Duodenal mucosa (tissue), 2 donors: Measurements from ENCODE around the gene F2RL3.

Experiments
- H3K27ac ChIP-seq: one replicate; pipeline ENCODE4 v1.7.0; 2013; ENCODE audit warnings: low read depth, low read length
- H3K27me3 ChIP-seq, 2 donors: one replicate each; pipeline ENCODE4 v1.7.0; 2013; ENCODE audit warnings: low read length in 2 of 2, control low read depth in 1 of 2; ENCODE audit not compliant: insufficient read depth in 2 of 2, control insufficient read depth in 1 of 2
- H3K36me3 ChIP-seq, 2 donors: one replicate each; pipeline ENCODE4 v1.7.0; 2013; ENCODE audit warnings: low read length in 2 of 2, control low read depth in 1 of 2; ENCODE audit not compliant: insufficient read depth in 2 of 2, control insufficient read depth in 1 of 2
- H3K4me1 ChIP-seq, 2 donors: one replicate each; pipeline ENCODE4 v1.7.0; 2013; ENCODE audit warnings: low read length in 2 of 2, control low read depth in 1 of 2; ENCODE audit not compliant: insufficient read depth in 2 of 2, control insufficient read depth in 1 of 2
- H3K4me3 ChIP-seq, 2 donors: one replicate each; pipeline ENCODE4 v1.7.0; 2013; ENCODE audit warnings: low read length in 2 of 2, low read depth in 1 of 2
- H3K9ac ChIP-seq, 2 donors: one replicate each; pipeline ENCODE4 v1.7.0; 2013; ENCODE audit warnings: low read length in 2 of 2, low read depth in 1 of 2
- H3K9me3 ChIP-seq, 2 donors: one replicate each; pipeline ENCODE4 v1.7.0; 2013; ENCODE audit warnings: low read length in 2 of 2, control low read depth in 1 of 2; ENCODE audit not compliant: control insufficient read depth in 1 of 2

Gene F2RL3

DNA sequence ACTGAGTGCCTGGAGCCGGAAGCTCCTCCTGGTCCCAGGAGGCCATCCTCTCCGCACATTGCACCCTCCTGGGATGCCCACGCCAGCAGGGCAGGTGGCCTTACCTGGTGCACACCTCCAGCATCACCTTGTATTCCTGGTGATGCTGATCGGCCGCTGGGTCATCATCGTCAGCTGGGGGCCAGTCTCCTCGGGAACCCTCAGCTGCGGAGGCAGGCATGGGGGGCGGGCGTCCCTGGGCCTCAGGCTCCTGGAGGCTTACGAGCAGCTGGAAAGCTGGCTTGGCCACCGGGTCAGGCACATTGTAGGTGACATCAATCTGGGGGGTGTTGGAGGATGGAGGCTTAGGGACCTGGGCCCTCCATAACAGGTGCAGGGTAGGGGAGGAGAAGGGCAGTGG lies 13.7 kb downstream of the F2RL3 start:
- Histone ChIP-seq H3K9me3 (no peaks in the 10 kb centered on the region), H3K27me3 (no peaks in the 10 kb centered on the region), H3K4me3 (no peak overlapping the region), H3K36me3 (no peaks in the 10 kb centered on the region), H3K27ac (no peak overlapping the region), H3K4me1 (no peaks in the 10 kb centered on the region), H3K9ac (no peak overlapping the region)

GRCh38 chr19:16903347-16903746 lies 14.5 kb downstream of the F2RL3 start:
- Histone ChIP-seq H3K36me3 (no peaks in the 10 kb centered on the region), H3K27me3 (no peaks in the 10 kb centered on the region), H3K9ac (no peak overlapping the region), H3K27ac (no peak overlapping the region), H3K4me1 (no peaks in the 10 kb centered on the region), H3K4me3 (no peak overlapping the region), H3K9me3 (no peaks in the 10 kb centered on the region)

- no peak overlapping the region for H3K9ac ChIP-seq
- H3K4me1 ChIP-seq = no peaks in the 10 kb centered on the region
- H3K9me3 ChIP-seq = no peaks in the 10 kb centered on the region
- no peaks in the 10 kb centered on the region for H3K36me3 ChIP-seq
- no peak overlapping the region for H3K4me3 ChIP-seq
- no peaks in the 10 kb centered on the region for H3K27me3 ChIP-seq
- H3K27ac ChIP-seq = no peak overlapping the region
Observed at GRCh38 chr19:16904599-16904998, 15.8 kb downstream of the F2RL3 start.

DNA sequence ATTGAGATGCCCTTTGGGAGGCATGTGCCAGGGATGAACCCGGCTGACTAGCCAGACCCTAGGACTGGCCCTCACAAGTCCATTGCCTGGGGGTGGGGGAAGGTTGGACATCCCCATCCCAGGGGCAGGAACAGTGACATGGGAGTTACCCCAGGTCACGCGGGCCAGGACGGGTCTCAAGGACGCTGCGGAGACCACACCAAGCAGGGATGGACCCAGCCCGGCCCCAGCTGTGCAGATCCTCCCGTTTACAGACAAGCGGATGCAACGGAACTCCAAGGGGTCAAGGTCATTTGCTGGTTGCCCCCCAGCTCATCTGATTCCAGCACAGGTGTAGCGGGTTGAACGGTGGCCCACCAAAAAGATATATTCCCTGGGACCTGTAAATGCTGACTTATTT lies 20.0 kb downstream of the F2RL3 start:
- Histone ChIP-seq H3K4me1 (no peaks in the 10 kb centered on the region), H3K9me3 (peaks cover 11 to 16% of the 10 kb centered on the region in 2 donors), H3K9ac (no peak overlapping the region), H3K27ac (no peak overlapping the region), H3K4me3 (no peak overlapping the region), H3K27me3 (no peaks in the 10 kb centered on the region), H3K36me3 (no peaks in the 10 kb centered on the region)

DNA sequence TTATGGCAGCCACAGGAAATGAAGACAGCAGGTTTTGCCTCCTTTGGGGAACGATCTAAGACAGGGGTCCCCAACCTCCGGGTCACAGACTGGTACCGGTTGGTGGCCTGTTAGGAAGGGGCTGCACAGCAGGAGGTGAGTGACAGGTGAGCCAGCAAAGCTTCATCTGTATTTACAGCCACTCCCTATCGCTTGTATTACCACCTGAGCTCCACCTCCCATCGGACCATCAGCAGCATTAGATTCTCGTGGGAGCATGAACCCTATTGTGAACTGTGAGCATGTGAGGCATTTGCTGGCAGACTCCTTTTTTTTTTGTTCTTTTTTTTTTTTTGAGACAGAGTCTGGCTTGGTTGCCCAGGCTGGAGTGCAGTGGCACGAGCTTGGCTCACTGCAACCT lies 22.2 kb downstream of the F2RL3 start:
- no peaks in the 10 kb centered on the region for H3K4me1 ChIP-seq
- no peak overlapping the region for H3K9ac ChIP-seq
- no peaks in the 10 kb centered on the region for H3K27me3 ChIP-seq
- no peak overlapping the region for H3K27ac ChIP-seq
- H3K4me3 ChIP-seq = no peak overlapping the region
- H3K9me3 ChIP-seq = peaks cover 14 to 16% of the 10 kb centered on the region in 2 donors
- H3K36me3 ChIP-seq = no peaks in the 10 kb centered on the region

DNA sequence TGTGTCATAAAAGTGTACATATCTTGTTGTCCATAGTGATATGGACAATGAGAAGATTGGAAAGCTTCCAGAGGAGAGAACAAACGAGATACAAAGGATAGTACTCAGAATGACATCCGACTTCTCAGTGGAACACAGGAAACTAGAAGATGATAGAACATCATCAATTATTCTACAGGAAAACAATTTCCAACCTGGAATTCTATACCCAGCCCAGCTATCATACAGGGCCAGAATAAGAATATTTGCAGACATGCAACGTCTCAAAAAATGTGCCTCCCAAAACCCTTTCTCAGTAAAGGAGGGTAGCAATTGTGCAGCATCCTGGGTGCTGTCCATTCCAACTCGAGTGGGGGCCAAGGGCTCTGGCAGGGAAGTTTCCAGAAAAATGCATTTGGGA lies 24.0 kb downstream of the F2RL3 start:
- H3K27me3 ChIP-seq = no peaks in the 10 kb centered on the region
- no peaks in the 10 kb centered on the region for H3K36me3 ChIP-seq
- no peak overlapping the region for H3K9ac ChIP-seq
- no peak overlapping the region for H3K4me3 ChIP-seq
- H3K4me1 ChIP-seq = no peaks in the 10 kb centered on the region
- no peak overlapping the region for H3K27ac ChIP-seq
- H3K9me3 ChIP-seq = peaks cover 14 to 16% of the 10 kb centered on the region in 2 donors

- H3K36me3 ChIP-seq = no peaks in the 10 kb centered on the region
- no peak overlapping the region for H3K27ac ChIP-seq
- no peaks in the 10 kb centered on the region for H3K27me3 ChIP-seq
- no peak overlapping the region for H3K4me3 ChIP-seq
- no peak overlapping the region for H3K9ac ChIP-seq
- peaks cover 14 to 16% of the 10 kb centered on the region in 2 donors for H3K9me3 ChIP-seq
- H3K4me1 ChIP-seq = no peaks in the 10 kb centered on the region
Observed at GRCh38 chr19:16914421-16914820, 25.6 kb downstream of the F2RL3 start.

- no peak overlapping the region for H3K27ac ChIP-seq
- peaks cover 14 to 16% of the 10 kb centered on the region in 2 donors for H3K9me3 ChIP-seq
- H3K9ac ChIP-seq = no peak overlapping the region
- no peaks in the 10 kb centered on the region for H3K4me1 ChIP-seq
- no peaks in the 10 kb centered on the region for H3K36me3 ChIP-seq
- no peaks in the 10 kb centered on the region for H3K27me3 ChIP-seq
- no peak overlapping the region for H3K4me3 ChIP-seq
Observed at GRCh38 chr19:16915135-16915534, 26.3 kb downstream of the F2RL3 start.

DNA sequence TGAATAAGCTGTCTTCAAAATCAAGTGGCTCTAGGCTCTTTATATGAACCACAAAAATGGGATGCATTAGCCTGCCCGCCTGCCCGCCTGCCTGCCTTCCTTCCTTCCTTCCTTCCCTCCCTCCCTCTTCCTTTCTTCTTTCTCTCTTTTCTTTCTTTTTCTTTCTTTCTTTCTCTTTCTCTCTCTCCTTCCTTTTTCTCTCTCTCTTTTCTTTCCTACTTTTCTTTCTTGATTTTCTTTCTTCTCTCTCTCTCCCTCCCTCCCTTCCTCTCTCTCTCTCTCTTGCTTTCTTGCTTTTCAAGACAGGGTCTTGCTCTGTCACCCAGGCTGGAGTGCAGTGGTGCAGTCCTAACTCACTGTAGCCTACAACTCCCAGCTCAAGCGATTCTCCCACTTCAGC lies 26.9 kb downstream of the F2RL3 start:
- H3K4me3 ChIP-seq = no peak overlapping the region
- H3K9me3 ChIP-seq = peaks cover 14 to 16% of the 10 kb centered on the region in 2 donors
- H3K27me3 ChIP-seq = no peaks in the 10 kb centered on the region
- H3K4me1 ChIP-seq = no peaks in the 10 kb centered on the region
- H3K27ac ChIP-seq = no peak overlapping the region
- H3K9ac ChIP-seq = no peak overlapping the region
- no peaks in the 10 kb centered on the region for H3K36me3 ChIP-seq

DNA sequence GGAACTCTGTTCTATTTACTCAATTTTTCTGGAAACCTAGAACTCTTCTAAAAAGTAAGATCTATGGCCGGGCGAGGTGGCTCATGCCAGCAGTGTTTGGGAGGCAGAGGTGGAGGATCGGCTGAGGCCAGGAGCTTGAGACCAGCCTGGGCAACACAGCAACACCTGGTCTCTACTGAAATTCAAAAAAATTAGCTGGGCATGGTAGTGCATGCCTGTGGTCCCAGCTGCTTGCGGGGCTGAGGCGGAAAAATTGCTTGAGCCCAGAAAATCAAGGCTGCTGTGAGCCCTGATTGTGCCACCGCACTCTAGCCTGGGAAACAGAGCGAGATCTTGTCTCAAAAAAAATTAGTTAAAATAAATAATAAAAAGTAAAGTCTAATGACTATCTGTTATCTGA lies 28.6 kb downstream of the F2RL3 start:
- H3K4me3 ChIP-seq = no peak overlapping the region
- H3K4me1 ChIP-seq = no peaks in the 10 kb centered on the region
- no peak overlapping the region for H3K9ac ChIP-seq
- H3K9me3 ChIP-seq = peaks cover 13 to 14% of the 10 kb centered on the region in 2 donors
- no peaks in the 10 kb centered on the region for H3K27me3 ChIP-seq
- no peaks in the 10 kb centered on the region for H3K36me3 ChIP-seq
- H3K27ac ChIP-seq = no peak overlapping the region

DNA sequence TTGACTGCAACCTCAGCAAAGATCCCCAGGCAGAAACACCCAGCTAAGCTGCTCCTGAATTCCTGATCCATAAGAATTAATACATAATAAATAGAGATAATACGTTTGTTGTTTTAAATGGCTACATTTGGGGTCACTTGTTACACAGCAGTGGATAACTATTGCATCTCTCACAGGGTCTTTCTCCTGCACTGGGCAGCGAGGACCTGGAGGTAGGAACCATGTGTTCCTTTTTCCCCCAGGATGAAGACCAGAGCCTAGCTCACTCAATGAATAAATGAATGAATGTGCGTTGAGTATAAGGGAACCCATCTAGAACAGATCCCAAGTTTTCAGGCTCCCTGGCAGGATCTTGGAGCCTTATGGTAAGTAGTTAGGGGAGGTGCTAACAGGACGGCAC lies 30.7 kb downstream of the F2RL3 start:
- no peaks in the 10 kb centered on the region for H3K36me3 ChIP-seq
- no peaks in the 10 kb centered on the region for H3K27me3 ChIP-seq
- no peak overlapping the region for H3K4me3 ChIP-seq
- no peak overlapping the region for H3K27ac ChIP-seq
- no peaks in the 10 kb centered on the region for H3K9me3 ChIP-seq
- H3K4me1 ChIP-seq = no peaks in the 10 kb centered on the region
- H3K9ac ChIP-seq = no peak overlapping the region
